Activated CD8-positive, alpha-beta memory T cell treated with anti-CD3 and anti-CD28 coated beads for 48 hours (primary cell): ENCODE measurements around the gene MST1.

Experiments
- DNase-seq, 3 experiments: peaks; one replicate each; pipeline ENCODE4 v3.0.0-alpha.2; 2020; ENCODE audit warnings: low read depth in 2 of 3, low spot score in 2 of 3

MST1 gene

GRCh38 chr3:49718858-49719213 is 29.6 kb upstream of the MST1 start:
- no peak for DNase-seq

GRCh38 chr3:49717959-49718857 is 28.9 kb upstream of the MST1 start:
- DNase-seq = no peak

DNA sequence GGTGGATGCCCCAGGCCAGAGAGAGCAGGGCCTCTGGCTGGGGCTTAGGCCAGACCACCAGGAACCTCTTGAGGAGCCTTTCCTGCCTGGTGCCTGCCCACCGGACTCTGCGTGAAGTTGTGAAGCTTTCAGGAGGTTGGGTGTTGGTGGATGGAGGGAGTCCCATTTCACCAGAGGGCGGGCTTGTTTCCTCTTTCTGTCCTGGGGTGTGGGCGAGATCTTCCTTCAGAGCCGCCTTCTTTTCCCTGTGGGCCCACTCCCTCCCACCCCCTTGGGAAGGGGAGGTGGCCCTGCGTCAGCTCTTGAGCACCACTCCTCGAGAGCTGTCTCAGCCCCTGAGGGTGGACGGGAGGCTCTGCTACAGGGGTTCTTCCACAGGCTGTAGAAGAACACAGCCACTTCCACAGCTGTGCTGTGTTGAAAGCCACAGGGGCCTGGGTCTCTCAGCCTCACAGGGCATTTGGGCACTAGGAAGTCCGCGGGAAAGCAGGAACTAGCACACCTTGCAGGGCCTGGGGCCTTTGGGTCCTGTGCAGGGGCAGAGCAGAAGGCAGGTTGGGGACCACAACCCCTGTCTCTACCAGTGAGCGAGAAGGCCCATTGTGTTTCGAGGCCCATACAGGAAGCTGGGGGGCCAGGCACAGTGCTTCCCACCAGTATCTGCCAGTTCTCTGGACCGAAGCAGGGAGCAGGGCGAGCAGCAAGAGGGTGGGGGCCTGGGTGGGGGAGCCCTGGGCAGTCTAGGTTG is 28.1 kb upstream of the MST1 start:
- DNase-seq = no peak

DNA sequence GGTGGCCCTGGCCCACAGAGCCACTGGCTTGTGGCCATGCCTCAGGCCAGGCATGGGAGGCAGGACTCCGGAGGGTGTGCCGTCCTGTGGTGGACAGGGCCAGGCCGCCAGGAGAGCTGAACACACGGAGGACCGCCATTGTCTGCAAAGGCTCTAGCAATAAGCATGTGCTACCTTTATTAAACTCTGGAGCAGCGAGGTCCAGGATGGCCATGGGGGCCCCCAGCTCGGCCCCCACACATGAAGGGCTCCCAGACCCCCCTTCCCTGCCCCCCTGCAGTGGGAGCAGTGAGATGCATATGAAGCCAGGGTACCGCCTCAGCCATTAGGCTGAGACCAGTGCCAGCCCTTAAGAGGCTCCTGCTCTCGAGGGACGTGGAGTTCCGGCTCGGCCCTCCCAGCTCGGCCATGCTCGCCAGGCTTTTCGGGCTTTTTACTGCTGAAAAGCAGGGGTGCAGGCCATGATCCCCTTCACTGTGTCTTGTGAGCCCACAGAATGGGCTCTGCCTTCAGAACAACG is 27.5 kb upstream of the MST1 start:
- DNase-seq = no peak

DNA sequence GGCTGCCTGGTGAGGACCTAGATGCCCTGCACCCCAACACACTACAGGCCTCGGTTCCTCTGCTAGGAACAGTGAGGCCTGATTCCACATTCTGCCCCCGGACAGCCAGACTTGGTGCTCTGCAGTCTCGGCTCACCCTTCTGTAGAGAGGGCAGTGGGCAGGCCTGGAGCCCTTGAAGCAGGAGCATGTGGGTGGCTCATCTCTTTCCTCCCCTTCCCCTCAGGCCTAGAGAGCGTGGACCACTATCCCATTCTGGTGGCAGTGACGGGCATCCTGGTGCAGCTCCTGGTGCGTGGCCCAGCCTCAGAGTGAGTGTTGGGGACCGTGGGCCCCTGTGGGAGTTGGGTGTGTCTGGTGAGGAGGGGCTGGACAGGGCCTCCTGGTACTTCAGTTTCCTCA is 26.9 kb upstream of the MST1 start:
- no peak for DNase-seq

DNA sequence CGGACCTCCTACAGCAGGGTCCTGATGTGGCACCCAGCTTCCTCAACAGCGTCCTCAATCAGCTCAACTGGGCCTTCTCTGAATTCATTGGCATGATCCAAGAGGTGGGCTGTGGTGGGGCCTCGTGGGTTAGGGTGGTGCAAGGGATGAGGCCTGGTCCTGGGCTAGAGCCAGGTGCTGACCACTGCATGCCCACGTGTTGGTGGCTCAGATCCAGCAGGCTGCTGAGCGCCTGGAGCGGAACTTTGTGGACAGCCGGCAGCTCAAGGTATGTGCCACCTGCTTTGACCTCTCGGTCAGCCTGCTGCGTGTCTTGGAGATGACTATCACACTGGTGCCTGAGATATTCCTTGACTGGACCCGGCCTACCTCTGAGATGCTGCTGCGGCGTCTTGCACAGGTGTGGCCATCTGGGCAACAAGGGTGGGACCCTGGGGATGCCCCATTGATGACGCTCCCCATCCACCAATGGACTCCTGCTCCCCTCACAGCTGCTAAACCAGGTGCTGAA is 26.4 kb upstream of the MST1 start:
- DNase-seq = no peak

GRCh38 chr3:49714728-49715550 is 25.7 kb upstream of the MST1 start:
- no peak for DNase-seq

DNA sequence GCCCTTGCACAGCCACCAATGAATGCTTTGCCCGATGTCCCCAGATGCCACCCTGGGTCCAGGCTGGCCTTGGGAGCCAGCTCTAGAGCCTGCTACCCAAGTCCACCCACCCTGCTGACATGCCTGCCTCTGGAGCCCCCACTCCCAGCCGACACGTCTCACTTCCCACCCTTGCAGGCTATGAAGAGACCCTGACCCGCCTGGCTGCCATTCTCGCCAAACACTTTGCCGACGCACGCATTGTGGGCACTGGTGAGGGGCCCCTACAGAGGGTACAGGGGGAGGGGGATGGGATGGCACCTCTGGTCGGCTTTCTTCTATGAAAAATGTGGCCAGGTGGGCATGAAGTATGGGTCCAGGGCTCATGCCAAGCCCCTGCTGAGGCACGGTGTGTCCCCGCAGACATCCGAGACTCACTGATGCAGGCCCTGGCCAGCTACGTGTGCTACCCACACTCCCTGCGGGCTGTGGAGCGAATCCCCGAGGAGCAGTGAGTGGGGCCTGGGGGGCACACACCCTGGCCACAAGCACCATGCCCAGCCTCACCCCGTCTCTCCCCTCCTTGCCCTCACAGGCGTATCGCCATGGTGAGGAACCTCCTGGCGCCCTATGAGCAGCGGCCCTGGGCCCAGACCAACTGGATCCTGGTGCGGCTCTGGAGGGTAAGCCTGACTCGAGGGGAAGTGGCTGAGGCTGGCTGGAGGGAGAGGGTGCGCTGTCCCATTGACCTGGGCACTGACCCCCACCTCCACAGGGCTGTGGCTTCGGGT is 24.2 kb upstream of the MST1 start:
- no peak for DNase-seq

DNA sequence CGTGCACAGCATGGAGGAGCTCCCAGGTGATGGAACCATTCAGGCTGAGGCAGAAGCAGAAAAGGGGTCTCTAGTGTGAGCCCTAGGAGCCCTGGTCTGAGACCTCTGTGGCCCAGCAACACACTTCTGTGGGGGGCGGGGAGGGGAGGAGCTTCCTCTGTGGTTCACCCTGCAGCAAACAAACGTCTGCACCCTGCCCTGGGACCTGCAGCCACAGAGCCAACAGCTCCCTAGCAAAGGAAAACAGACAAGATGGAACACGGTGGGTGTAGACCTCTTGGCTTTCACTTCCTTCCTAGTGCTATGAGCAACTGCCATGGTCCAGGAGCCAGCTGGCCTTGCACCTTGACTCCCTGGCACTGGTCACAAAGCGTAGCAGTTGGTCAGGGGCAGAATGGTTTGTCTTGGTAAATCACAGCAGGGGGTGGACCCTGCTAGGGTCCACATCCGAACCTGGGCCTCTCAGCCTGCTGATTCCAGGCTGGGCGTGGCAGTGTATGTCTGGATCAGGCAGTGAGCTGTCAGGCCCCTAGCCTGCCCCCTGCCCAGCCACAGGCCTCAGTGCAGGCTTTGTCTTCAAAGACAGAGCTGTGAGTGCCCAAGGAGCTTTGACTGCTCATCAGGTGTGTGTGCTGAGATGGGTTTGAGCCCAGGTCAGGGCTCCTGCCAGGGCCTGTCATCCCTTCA is 23.5 kb upstream of the MST1 start:
- DNase-seq = no peak

GRCh38 chr3:49712166-49712565 is 22.9 kb upstream of the MST1 start:
- no peak for DNase-seq

GRCh38 chr3:49711489-49711888 is 22.2 kb upstream of the MST1 start:
- no peak for DNase-seq

DNA sequence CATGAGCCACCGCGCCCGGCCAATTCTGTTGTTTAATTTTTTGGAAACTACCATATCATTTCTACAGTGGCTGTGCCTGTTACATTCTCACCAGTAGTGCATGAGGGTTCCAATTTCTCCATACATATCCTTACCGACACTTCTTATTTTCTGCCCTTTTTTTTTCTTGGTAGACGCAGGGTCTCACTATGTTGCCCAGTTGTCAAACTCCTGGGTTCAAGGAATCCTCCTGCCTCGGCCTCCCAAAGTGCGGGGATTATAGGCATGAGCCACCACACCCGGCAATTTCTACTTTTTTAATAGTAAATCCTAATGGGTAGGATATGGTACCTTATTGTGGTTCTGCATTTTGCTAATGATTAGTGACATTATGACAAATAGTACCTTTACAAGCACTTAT is 20.6 kb upstream of the MST1 start:
- no peak for DNase-seq

DNA sequence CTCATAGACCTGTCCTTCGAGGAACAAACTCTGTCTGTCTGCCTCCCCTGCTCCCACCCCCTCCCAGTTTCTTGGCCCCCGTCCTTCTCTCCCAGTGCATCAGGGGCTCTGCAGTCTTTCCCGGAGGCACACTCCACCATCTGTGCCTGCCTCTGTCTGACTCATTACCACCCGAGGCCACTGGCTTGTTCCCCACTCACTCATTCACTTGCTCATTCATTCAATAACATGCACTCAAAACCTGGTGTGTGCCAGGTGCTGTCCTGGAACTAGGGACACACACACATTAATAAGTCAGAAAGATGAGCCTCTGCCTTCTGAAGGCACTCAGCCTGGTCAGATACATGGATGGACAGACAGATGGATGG is 17.8 kb upstream of the MST1 start:
- no peak for DNase-seq

DNA sequence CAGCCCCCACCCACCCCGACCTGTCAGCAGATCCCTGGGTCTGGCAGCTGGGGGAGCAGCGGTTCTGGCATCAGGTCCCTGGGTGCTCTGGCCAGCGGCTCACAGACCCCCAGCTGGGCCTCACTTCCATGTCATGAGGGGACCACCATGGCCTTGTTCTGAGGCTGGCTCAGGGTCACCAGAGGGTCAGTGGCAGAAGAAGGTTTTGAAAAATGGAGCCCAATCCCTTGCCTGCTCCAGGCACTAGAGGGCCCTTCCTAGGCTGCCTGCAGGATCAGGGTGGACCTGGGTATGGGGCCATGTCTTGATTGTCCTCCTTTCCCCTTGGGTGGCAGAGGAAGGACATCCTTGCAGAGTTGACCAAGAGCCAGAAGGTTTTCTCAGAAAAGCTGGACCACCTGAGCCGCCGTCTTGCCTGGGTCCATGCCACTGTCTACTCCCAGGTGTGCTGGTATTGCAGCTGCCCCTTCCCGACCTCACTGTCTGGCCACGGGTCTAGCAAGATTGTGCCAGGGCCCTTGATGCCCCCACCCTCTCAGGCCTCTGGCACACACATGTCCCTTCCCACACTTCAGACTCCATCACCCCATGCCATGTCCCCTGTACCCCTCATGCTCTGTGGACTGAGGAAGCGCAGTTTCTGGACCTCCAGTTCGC is 17.3 kb upstream of the MST1 start:
- DNase-seq = no peak

GRCh38 chr3:49705390-49705960 is 16.2 kb upstream of the MST1 start:
- no peak for DNase-seq

GRCh38 chr3:49704629-49705028 is 15.4 kb upstream of the MST1 start:
- no peak for DNase-seq

GRCh38 chr3:49703956-49704355 is 14.7 kb upstream of the MST1 start:
- no peak for DNase-seq

DNA sequence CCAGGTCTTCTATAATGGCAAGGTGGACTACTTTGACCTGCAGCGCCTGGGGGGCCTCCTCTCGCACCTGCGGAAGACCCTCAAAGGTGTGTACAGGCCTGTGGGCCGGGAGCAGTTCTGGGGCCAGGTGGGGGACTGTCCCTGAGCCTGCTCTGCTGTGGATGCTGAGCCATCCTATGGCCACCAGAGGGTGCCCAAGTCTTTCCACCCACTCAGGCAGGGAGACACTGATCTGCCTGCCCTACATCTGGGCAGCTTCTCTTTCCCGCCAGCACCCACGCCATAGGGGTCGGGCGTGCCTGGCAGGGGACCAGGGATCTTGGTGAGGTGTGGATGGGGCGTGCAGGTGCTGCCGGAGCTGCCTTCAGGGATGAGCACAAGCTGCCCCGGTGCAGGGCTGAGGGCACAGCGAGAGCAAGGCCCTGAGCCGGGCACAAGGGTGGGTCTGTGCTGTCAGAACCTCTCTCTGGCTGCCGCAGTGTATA is 14.2 kb upstream of the MST1 start:
- DNase-seq = no peak

DNA sequence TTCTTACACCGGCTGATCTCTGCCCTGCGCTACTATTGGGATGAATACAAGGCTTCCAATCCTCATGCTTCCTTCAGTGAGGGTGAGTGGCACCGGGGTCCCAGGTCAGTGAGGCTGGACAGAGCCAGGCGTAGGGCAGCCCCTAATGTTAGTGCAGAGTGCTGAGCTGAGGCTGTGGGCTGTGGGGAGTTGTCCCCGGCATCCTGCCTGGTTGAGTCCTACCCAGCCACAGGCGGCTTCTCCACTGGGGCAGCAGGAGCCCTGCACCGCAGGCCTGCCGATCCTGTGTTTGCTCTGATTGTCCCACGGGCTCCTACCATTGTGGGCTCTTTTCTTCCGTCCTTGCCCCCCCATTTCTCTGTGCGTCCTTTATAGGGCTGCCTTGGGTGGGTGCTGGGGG is 13.4 kb upstream of the MST1 start:
- DNase-seq = no peak
